H1 (cell line): Measurements from ENCODE around the gene C10orf120. TPM values are rescaled to one million over a fixed set of nuclear protein-coding genes. Genes with fewer than 3 reads are reported as not detected.

ENCODE experiments used
- CTCF ChIA-PET: fragments of 300-600 bp; sonication (Branson Sonifier 250); formaldehyde crosslinking; loops from one replicate; lab custom pipeline; 2021; ENCODE audit not compliant: partially characterized antibody; lab: Charles Lee
- POLR2A ChIA-PET: fragments of 300-600 bp; sonication (Branson Sonifier 250); formaldehyde crosslinking; loops from one replicate; lab custom pipeline; 2021; ENCODE audit warnings: inconsistent platforms; ENCODE audit not compliant: partially characterized antibody; lab: Charles Lee
- DNase-seq, 2 experiments: peaks; one replicate each; pipeline versions ENCODE4 v3.0.0 to v3.0.0-alpha.2; 2010 to 2022; ENCODE audit warnings: low spot score in 2 of 2, low read depth in 1 of 2, mixed read lengths in 1 of 2
- FAIRE-seq: peaks from 2 replicates; lab custom pipeline; 2011; peaks lifted over from hg19 to GRCh38; lab: Jason Lieb, UNC
- H2AFZ ChIP-seq: 2 replicates; pipeline ENCODE4 v1.8.1; 2012; ENCODE audit warnings: low read length, inconsistent platforms
- H2AK5ac ChIP-seq: 2 replicates; pipeline ENCODE4 v1.6.1; 2013; ENCODE audit warnings: low read depth, low read length
- H2BK120ac ChIP-seq: replicated peaks from 2 replicates; pipeline ENCODE3; 2013; ENCODE audit warnings: low read depth, low read length, inconsistent platforms
- H2BK12ac ChIP-seq: 2 replicates; pipeline ENCODE4 v1.6.1; 2013; ENCODE audit warnings: low read depth, low read length
- H2BK15ac ChIP-seq: 2 replicates; pipeline ENCODE4 v1.6.1; 2013; ENCODE audit warnings: low read length
- H2BK20ac ChIP-seq: 2 replicates; pipeline ENCODE4 v1.6.1; 2013; ENCODE audit warnings: low read length
- H2BK5ac ChIP-seq: 2 replicates; pipeline ENCODE4 v1.6.1; 2013; ENCODE audit warnings: low read depth, low read length
- H3K14ac ChIP-seq: 2 replicates; pipeline ENCODE4 v1.6.1; 2013; ENCODE audit warnings: inconsistent platforms; ENCODE audit not compliant: insufficient read length
- H3K18ac ChIP-seq: 2 replicates; pipeline ENCODE4 v1.6.1; 2013; ENCODE audit warnings: low read length; ENCODE audit errors: extremely low read depth
- H3K23ac ChIP-seq: 2 replicates; pipeline ENCODE4 v1.6.1; 2013; ENCODE audit warnings: inconsistent platforms; ENCODE audit not compliant: insufficient read length
- H3K23me2 ChIP-seq: 2 replicates; pipeline ENCODE4 v1.6.1; 2013; ENCODE audit warnings: low read depth, low read length
- H3K27ac ChIP-seq: 2 replicates; pipeline ENCODE4 v1.6.1; 2011; ENCODE audit warnings: low read depth, low read length, inconsistent platforms
- H3K27me3 ChIP-seq, 4 experiments: replicated peaks in 1 of 4; 1 replicate in 1 of 4; 2 replicates in 3 of 4; pipeline versions ENCODE4 v1.6.1 to v1.8.1; 2011 to 2013; ENCODE audit warnings: low read length in 3 of 4, mild to moderate bottlenecking in 3 of 4, inconsistent platforms in 2 of 4, mixed read lengths in 2 of 4, moderate library complexity in 1 of 4; ENCODE audit not compliant: control insufficient read depth in 3 of 4, insufficient read depth in 3 of 4; ENCODE audit errors: extremely low read depth in 1 of 4
- H3K36me3 ChIP-seq, 4 experiments: 2 replicates each; pipeline versions ENCODE4 v1.6.1 to v1.8.1; 2011 to 2013; ENCODE audit warnings: mild to moderate bottlenecking in 4 of 4, low read length in 3 of 4, moderate library complexity in 2 of 4, control low read depth in 1 of 4, inconsistent platforms in 1 of 4; ENCODE audit not compliant: insufficient read depth in 4 of 4, control insufficient read depth in 2 of 4
- H3K4ac ChIP-seq: replicated peaks from 2 replicates; pipeline ENCODE3; 2013; ENCODE audit warnings: low read length, low read depth, mixed read lengths, inconsistent platforms; ENCODE audit not compliant: insufficient read length
- H3K4me1 ChIP-seq, 4 experiments: replicated peaks in 1 of 4; 1 replicate in 1 of 4; 2 replicates in 3 of 4; pipeline versions ENCODE4 v1.6.1 to v1.8.1; 2011 to 2013; ENCODE audit warnings: low read length in 3 of 4, inconsistent platforms in 2 of 4, mixed read lengths in 1 of 4; ENCODE audit not compliant: insufficient read depth in 4 of 4, control insufficient read depth in 3 of 4
- H3K4me2 ChIP-seq, 2 experiments: 2 replicates each; pipeline versions ENCODE4 v1.6.1 to v1.8.1; 2011 to 2013; ENCODE audit warnings: low read depth in 2 of 2, low read length in 2 of 2, control low read depth in 1 of 2, inconsistent platforms in 1 of 2, mild to moderate bottlenecking in 1 of 2; ENCODE audit not compliant: insufficient read depth in 1 of 2
- H3K4me3 ChIP-seq, 4 experiments: fragments of 200-600, 300-600 bp in 1 of 4; sonication (generic), shearing (Covaris generic), sonication (Bioruptor Twin) in 1 of 4; 2 replicates each; pipeline versions ENCODE4 v1.5.1 to v1.8.1; 2011 to 2016; ENCODE audit warnings: low read length in 4 of 4, low read depth in 3 of 4, control low read depth in 2 of 4, inconsistent platforms in 2 of 4, mild to moderate bottlenecking in 2 of 4, mixed read lengths in 1 of 4, moderate library complexity in 1 of 4; ENCODE audit not compliant: insufficient read depth in 2 of 4; ENCODE audit errors: extremely low read depth in 1 of 4
- H3K56ac ChIP-seq: replicated peaks from 2 replicates; pipeline ENCODE3; 2013; ENCODE audit warnings: low read depth, mild to moderate bottlenecking, mixed read lengths, low read length, inconsistent platforms; ENCODE audit not compliant: insufficient read length
- H3K79me1 ChIP-seq: 2 replicates; pipeline ENCODE4 v1.6.1; 2013; ENCODE audit warnings: low read depth, low read length, control low read depth
- H3K79me2 ChIP-seq, 2 experiments: 2 replicates each; pipeline versions ENCODE4 v1.6.1 to v1.8.1; 2012 to 2013; ENCODE audit warnings: low read length in 2 of 2, mild to moderate bottlenecking in 2 of 2, inconsistent platforms in 1 of 2; ENCODE audit not compliant: insufficient read depth in 2 of 2, control insufficient read depth in 1 of 2
- H3K9ac ChIP-seq, 4 experiments: replicated peaks in 1 of 4; 1 replicate in 1 of 4; 2 replicates in 3 of 4; pipeline versions ENCODE4 v1.6.1 to v1.8.1; 2011 to 2013; ENCODE audit warnings: low read depth in 3 of 4, low read length in 3 of 4, control low read depth in 2 of 4, mild to moderate bottlenecking in 2 of 4, moderate library complexity in 2 of 4, inconsistent platforms in 1 of 4; ENCODE audit errors: extremely low read depth in 1 of 4
- H3K9me3 ChIP-seq, 2 experiments: 2 replicates each; pipeline versions ENCODE4 v1.6.1 to v1.8.1; 2012 to 2013; ENCODE audit warnings: mild to moderate bottlenecking in 2 of 2, moderate library complexity in 2 of 2, control low read depth in 1 of 2, inconsistent platforms in 1 of 2, low read depth in 1 of 2, low read length in 1 of 2, mixed read lengths in 1 of 2; ENCODE audit not compliant: insufficient read depth in 2 of 2
- H4K20me1 ChIP-seq, 2 experiments: replicated peaks in 1 of 2; 2 replicates each; pipeline versions ENCODE3 to v1.8.1; 2011 to 2013; ENCODE audit warnings: inconsistent platforms in 2 of 2, low read length in 2 of 2, mild to moderate bottlenecking in 1 of 2; ENCODE audit not compliant: insufficient read depth in 2 of 2, control insufficient read depth in 1 of 2
- H4K5ac ChIP-seq: 2 replicates; pipeline ENCODE4 v1.6.1; 2013; ENCODE audit warnings: low read length, low read depth, mixed read lengths, inconsistent platforms; ENCODE audit not compliant: insufficient read length
- H4K8ac ChIP-seq: 2 replicates; pipeline ENCODE4 v1.8.0; 2013; ENCODE audit warnings: mild to moderate bottlenecking, moderate library complexity, low read length, inconsistent platforms; ENCODE audit not compliant: insufficient read depth; ENCODE audit errors: extremely low read depth
- H4K91ac ChIP-seq: replicated peaks from 2 replicates; pipeline ENCODE3; 2013; ENCODE audit warnings: low read length, mixed read lengths, inconsistent platforms; ENCODE audit not compliant: insufficient read length
- BCL11A ChIP-seq, 2 experiments: IDR thresholded peaks; one replicate each; pipeline ENCODE4 v1.6.1; 2011; ENCODE audit warnings: low read depth in 2 of 2, low read length in 2 of 2, mild to moderate bottlenecking in 2 of 2
- BRCA1 ChIP-seq: IDR thresholded peaks from 2 replicates; pipeline ENCODE4 v1.6.1; 2012; ENCODE audit warnings: low read depth, low read length, improper control_type of control experiment
- CHD2 ChIP-seq: IDR thresholded peaks from 2 replicates; pipeline ENCODE4 v1.6.1; 2012; ENCODE audit warnings: low read length, improper control_type of control experiment
- EGR1 ChIP-seq: IDR thresholded peaks from 2 replicates; pipeline ENCODE4 v1.6.1; 2011; ENCODE audit warnings: low read depth, low read length, borderline replicate concordance
- TAF7 ChIP-seq: optimal IDR thresholded peaks from 2 replicates; pipeline ENCODE3; 2011; ENCODE audit warnings: low read depth, mild to moderate bottlenecking, inconsistent platforms, low read length, moderate library complexity, borderline replicate concordance
- TEAD4 ChIP-seq: IDR thresholded peaks from 2 replicates; pipeline ENCODE4 v1.6.1; 2012; ENCODE audit warnings: low read depth, low read length, inconsistent platforms, mixed read lengths
- WGBS, 2 experiments: shearing (Covaris generic) in 1 of 2; methylation state at CpG; one replicate each; pipeline versions ENCODE4 v1.1.6 to v1.1.7; 2013 to 2015; ENCODE audit warnings: low lambda C conversion rate in 2 of 2, mixed read lengths in 2 of 2, inconsistent platforms in 1 of 2, low coverage in 1 of 2, missing lambda C conversion rate in 1 of 2; ENCODE audit not compliant: insufficient replicate concordance in 2 of 2, insufficient coverage in 1 of 2, insufficient read length in 1 of 2; ENCODE audit errors: extremely low coverage in 1 of 2, missing lambda C conversion rate in 1 of 2; 5-methylcytosine and 5-hydroxymethylcytosine counted together
- polyA plus RNA-seq, 7 experiments: library from polyadenylated mRNA; depleted of rRNA in 3 of 7; stranded (reverse) in 5 of 7; unstranded in 2 of 7; fragments of >200 nt in 5 of 7; fragments of 200-250 nt in 2 of 7; gene quantifications; 1 replicate in 5 of 7; 2 replicates in 1 of 7; 4 replicates in 1 of 7; pipeline versions ENCODE4 v1.2.1 to v1.2.3, GENCODE V29; 2011 to 2013; ENCODE audit warnings: missing spikeins in 2 of 7, mixed read lengths in 2 of 7
- total RNA-seq: library from RNA; stranded (reverse); fragmentation: NEBNext Ultra II Directional; extraction: Animal tissue kit (Norgen Biotek cat#: 25700); gene quantifications from 2 replicates; pipeline ENCODE4 v1.2.1, GENCODE V29; 2021
- TF ChIP-seq, protein P1 (sequence below): IDR thresholded peaks from 2 replicates; pipeline ENCODE4 v1.6.1; 2012; ENCODE audit warnings: inconsistent platforms
- TF ChIP-seq, protein P2 (sequence below): IDR thresholded peaks from 2 replicates; pipeline ENCODE4 v1.6.1; 2012; ENCODE audit warnings: low read length, inconsistent platforms
- TF ChIP-seq, protein P3 (sequence below), 3 experiments: IDR thresholded peaks; 1 replicate in 2 of 3; 2 replicates in 1 of 3; pipeline versions ENCODE4 v1.5.1 to v1.6.1; 2011; ENCODE audit warnings: low read length in 3 of 3, mild to moderate bottlenecking in 3 of 3, inconsistent platforms in 2 of 3, low read depth in 1 of 3, moderate library complexity in 1 of 3; ENCODE audit not compliant: insufficient read depth in 1 of 3; ENCODE audit errors: control extremely low read depth in 1 of 3

The C10orf120 gene
- total and polyA plus RNA-seq, 2 of the 8 experiments (the other 6 are each of a cell fraction or from before 2014, with no cell fraction given), result not detected

DNA sequence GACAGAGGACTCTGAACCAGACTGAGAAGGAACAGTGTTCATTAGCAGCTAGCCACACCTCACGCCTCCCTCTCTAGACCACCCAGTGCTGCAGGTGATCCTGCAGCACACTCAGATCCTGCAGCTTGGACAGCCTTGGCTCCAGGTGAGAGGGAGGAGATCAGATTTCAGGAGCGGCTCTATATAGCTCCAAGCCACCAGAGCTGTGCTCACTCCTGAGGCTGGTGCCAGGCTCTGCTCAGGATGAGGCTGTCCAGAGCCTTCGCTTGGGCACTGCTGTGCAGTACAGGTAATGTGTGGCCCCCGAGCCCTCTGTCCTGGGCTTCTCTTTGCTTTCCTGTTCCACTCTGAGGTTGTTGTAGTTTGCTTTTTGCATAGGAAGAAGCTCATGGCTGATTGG lies 42.4 kb downstream of the C10orf120 start:
- Histone ChIP-seq H2BK15ac (no peak overlapping the region), H4K8ac (no peak overlapping the region), H4K5ac (no peak overlapping the region), H3K18ac (no peak overlapping the region), H3K79me1 (no peaks in the 10 kb centered on the region), H3K23ac (no peak overlapping the region), H3K4ac (no peak overlapping the region), H3K23me2 (no peaks in the 10 kb centered on the region), H3K27me3 (no peaks in the 10 kb centered on the region), H2BK5ac (no peak overlapping the region), H3K9me3 (no peaks in the 10 kb centered on the region), H3K14ac (no peak overlapping the region), H3K9ac (no peak overlapping the region), H4K20me1 (no peaks in the 10 kb centered on the region), H2AFZ (no peak overlapping the region), H2BK20ac (no peak overlapping the region), H2AK5ac (no peak overlapping the region), H3K27ac (no peak overlapping the region), H3K79me2 (no peaks in the 10 kb centered on the region), H3K4me1 (no peaks in the 10 kb centered on the region), H2BK120ac (no peak overlapping the region), H3K4me2 (no peak overlapping the region), H2BK12ac (no peak overlapping the region), H3K56ac (no peak overlapping the region), H3K4me3 (no peak overlapping the region), H4K91ac (no peak overlapping the region), H3K36me3 (no peaks in the 10 kb centered on the region)
- WGBS, 2 experiments, result 68% methylated on average over 4 of the region's 4 CpGs; no CpG with 5 or more reads in 1 of the 2 experiments
- DNase-seq (no peak), FAIRE-seq (no peak)
- ChIA-PET CTCF (interaction anchor here (0.6 to 4.9 kb wide), 3 partner anchors 8 to 394 kb away, joined by 3 to 39 read pairs (median 4); no protein-coding TSS in a partner anchor), POLR2A (no interaction called here)
- TF ChIP-seq, protein P1, sequence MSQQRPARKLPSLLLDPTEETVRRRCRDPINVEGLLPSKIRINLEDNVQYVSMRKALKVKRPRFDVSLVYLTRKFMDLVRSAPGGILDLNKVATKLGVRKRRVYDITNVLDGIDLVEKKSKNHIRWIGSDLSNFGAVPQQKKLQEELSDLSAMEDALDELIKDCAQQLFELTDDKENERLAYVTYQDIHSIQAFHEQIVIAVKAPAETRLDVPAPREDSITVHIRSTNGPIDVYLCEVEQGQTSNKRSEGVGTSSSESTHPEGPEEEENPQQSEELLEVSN, result no peak
- TF ChIP-seq, protein P2, sequence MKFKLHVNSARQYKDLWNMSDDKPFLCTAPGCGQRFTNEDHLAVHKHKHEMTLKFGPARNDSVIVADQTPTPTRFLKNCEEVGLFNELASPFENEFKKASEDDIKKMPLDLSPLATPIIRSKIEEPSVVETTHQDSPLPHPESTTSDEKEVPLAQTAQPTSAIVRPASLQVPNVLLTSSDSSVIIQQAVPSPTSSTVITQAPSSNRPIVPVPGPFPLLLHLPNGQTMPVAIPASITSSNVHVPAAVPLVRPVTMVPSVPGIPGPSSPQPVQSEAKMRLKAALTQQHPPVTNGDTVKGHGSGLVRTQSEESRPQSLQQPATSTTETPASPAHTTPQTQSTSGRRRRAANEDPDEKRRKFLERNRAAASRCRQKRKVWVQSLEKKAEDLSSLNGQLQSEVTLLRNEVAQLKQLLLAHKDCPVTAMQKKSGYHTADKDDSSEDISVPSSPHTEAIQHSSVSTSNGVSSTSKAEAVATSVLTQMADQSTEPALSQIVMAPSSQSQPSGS, result no peak
- TF ChIP-seq BRCA1 (no peak), BCL11A (IDR thresholded peaks at IDR 0.05; ENCODE audit: low read depth in 2 of 2, low read length in 2 of 2) (no peak), TEAD4 (no peak), CHD2 (no peak), EGR1 (no peak), TAF7 (no peak)
- TF ChIP-seq, protein P3, sequence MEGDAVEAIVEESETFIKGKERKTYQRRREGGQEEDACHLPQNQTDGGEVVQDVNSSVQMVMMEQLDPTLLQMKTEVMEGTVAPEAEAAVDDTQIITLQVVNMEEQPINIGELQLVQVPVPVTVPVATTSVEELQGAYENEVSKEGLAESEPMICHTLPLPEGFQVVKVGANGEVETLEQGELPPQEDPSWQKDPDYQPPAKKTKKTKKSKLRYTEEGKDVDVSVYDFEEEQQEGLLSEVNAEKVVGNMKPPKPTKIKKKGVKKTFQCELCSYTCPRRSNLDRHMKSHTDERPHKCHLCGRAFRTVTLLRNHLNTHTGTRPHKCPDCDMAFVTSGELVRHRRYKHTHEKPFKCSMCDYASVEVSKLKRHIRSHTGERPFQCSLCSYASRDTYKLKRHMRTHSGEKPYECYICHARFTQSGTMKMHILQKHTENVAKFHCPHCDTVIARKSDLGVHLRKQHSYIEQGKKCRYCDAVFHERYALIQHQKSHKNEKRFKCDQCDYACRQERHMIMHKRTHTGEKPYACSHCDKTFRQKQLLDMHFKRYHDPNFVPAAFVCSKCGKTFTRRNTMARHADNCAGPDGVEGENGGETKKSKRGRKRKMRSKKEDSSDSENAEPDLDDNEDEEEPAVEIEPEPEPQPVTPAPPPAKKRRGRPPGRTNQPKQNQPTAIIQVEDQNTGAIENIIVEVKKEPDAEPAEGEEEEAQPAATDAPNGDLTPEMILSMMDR (IDR thresholded peaks at IDR 0.05; ENCODE audit: control extremely low read depth in 1 of 3, insufficient read depth in 1 of 3, low read depth in 1 of 3, low read length in 3 of 3), result no peak
